Liver (tissue), 9 donors: ENCODE measurements around the gene PPP1R18. TPM values are rescaled to one million over a fixed set of nuclear protein-coding genes. Genes with fewer than 3 reads are reported as not detected.

Experiments
- DNase-seq: peaks from one replicate; pipeline ENCODE4 v3.0.0-alpha.2; 2017; ENCODE audit warnings: low spot score
- H3K27ac ChIP-seq, 2 donors: one replicate each; pipeline ENCODE4 v1.7.0; 2013; ENCODE audit warnings: inconsistent platforms in 2 of 2, low read length in 2 of 2, control low read depth in 1 of 2, low read depth in 1 of 2, mild to moderate bottlenecking in 1 of 2
- H3K27me3 ChIP-seq, 4 donors: one replicate each; pipeline versions ENCODE4 v1.6.1 to v1.7.0; 2013; ENCODE audit warnings: low read length in 3 of 4, inconsistent platforms in 1 of 4, mild to moderate bottlenecking in 1 of 4, moderate library complexity in 1 of 4; ENCODE audit not compliant: control insufficient read depth in 4 of 4, insufficient read depth in 4 of 4
- H3K36me3 ChIP-seq, 4 donors: one replicate each; pipeline versions ENCODE4 v1.6.1 to v1.7.0; 2013; ENCODE audit warnings: low read length in 3 of 4, mild to moderate bottlenecking in 3 of 4, low read depth in 1 of 4, moderate library complexity in 1 of 4; ENCODE audit not compliant: control insufficient read depth in 4 of 4, insufficient read depth in 3 of 4
- H3K4me1 ChIP-seq, 4 donors: one replicate each; pipeline versions ENCODE4 v1.6.1 to v1.7.0; 2013; ENCODE audit warnings: low read length in 3 of 4, mild to moderate bottlenecking in 3 of 4, moderate library complexity in 1 of 4; ENCODE audit not compliant: control insufficient read depth in 4 of 4, insufficient read depth in 4 of 4
- H3K4me3 ChIP-seq, 3 donors: one replicate each; pipeline versions ENCODE4 v1.6.1 to v1.7.0; 2013; ENCODE audit warnings: low read length in 3 of 3, control low read depth in 1 of 3, low read depth in 1 of 3, mild to moderate bottlenecking in 1 of 3
- H3K9ac ChIP-seq, 2 donors: one replicate each; pipeline ENCODE4 v1.7.0; 2013; ENCODE audit warnings: low read length in 2 of 2, mild to moderate bottlenecking in 2 of 2, moderate library complexity in 2 of 2, control low read depth in 1 of 2, low read depth in 1 of 2
- H3K9me3 ChIP-seq, 4 donors: one replicate each; pipeline versions ENCODE4 v1.6.1 to v1.7.0; 2013; ENCODE audit warnings: low read length in 3 of 4; ENCODE audit not compliant: control insufficient read depth in 4 of 4
- EGR1 ChIP-seq, 2 donors: IDR thresholded peaks; 2 replicates each; pipeline ENCODE4 v1.6.1; 2016 to 2018; ENCODE audit warnings: antibody characterized with exemption in 2 of 2, low read depth in 2 of 2
- FOXA1 ChIP-seq: IDR thresholded peaks from 2 replicates; pipeline ENCODE4 v1.6.1; 2016; ENCODE audit warnings: antibody characterized with exemption
- FOXA2 ChIP-seq: IDR thresholded peaks from 2 replicates; pipeline ENCODE4 v1.6.1; 2016; ENCODE audit warnings: antibody characterized with exemption
- GABPA ChIP-seq, 2 donors: IDR thresholded peaks in 1 of 2; conservative IDR thresholded peaks in 1 of 2; 2 replicates each; pipeline ENCODE4 v1.6.1; 2016; ENCODE audit warnings: antibody characterized with exemption in 2 of 2, mild to moderate bottlenecking in 1 of 2, moderate library complexity in 1 of 2
- HNF4A ChIP-seq, 2 donors: conservative IDR thresholded peaks; 2 replicates each; pipeline ENCODE4 v1.6.1; 2016; ENCODE audit warnings: antibody characterized with exemption in 2 of 2, mild to moderate bottlenecking in 2 of 2
- JUND ChIP-seq, 2 donors: IDR thresholded peaks; 2 replicates each; pipeline ENCODE4 v1.6.1; 2016; ENCODE audit warnings: antibody characterized with exemption in 2 of 2
- NR2F2 ChIP-seq: IDR thresholded peaks from 2 replicates; pipeline ENCODE4 v1.6.1; 2016; ENCODE audit warnings: antibody characterized with exemption
- RAD21 ChIP-seq, 2 donors: IDR thresholded peaks; 2 replicates each; pipeline ENCODE4 v1.6.1; 2016; ENCODE audit warnings: antibody characterized with exemption in 2 of 2, mild to moderate bottlenecking in 2 of 2
- REST ChIP-seq: IDR thresholded peaks from 2 replicates; pipeline ENCODE4 v1.6.1; 2016; ENCODE audit warnings: antibody characterized with exemption, mild to moderate bottlenecking
- RXRA ChIP-seq, 2 donors: IDR thresholded peaks; 2 replicates each; pipeline ENCODE4 v1.6.1; 2017 to 2018; ENCODE audit warnings: antibody characterized with exemption in 2 of 2, mild to moderate bottlenecking in 1 of 2
- SP1 ChIP-seq: IDR thresholded peaks from 2 replicates; pipeline ENCODE4 v1.6.1; 2018; ENCODE audit warnings: antibody characterized with exemption, mild to moderate bottlenecking
- ZBTB33 ChIP-seq: IDR thresholded peaks from 2 replicates; pipeline ENCODE4 v1.6.1; 2016; ENCODE audit warnings: antibody characterized with exemption
- WGBS: extraction: QIAGEN DNeasy Blood & Tissue Kit; methylation state at CpG from one replicate; pipeline ENCODE4 v1.1.7; 2013; 5-methylcytosine and 5-hydroxymethylcytosine counted together
- polyA plus RNA-seq, 2 donors: library from polyadenylated mRNA; stranded (reverse) in 1 of 2; unstranded in 1 of 2; fragments of 200-250 nt in 1 of 2; fragments of >200 nt in 1 of 2; fragmentation: Nextera tagmentation in 1 of 2; extraction: Ambion mirVana in 1 of 2; gene quantifications; one replicate each; pipeline versions ENCODE4 v1.2.1 to v1.2.3, GENCODE V29; 2013 to 2015
- total RNA-seq, 2 donors: library from RNA; depleted of rRNA; stranded (reverse); fragments of >200 nt; gene quantifications; one replicate each; pipeline ENCODE4 v1.2.3, GENCODE V29; 2014
- TF ChIP-seq, protein P1 (sequence below): IDR thresholded peaks from 2 replicates; pipeline ENCODE4 v1.6.1; 2016; ENCODE audit warnings: antibody characterized with exemption
- TF ChIP-seq, protein P2 (sequence below): IDR thresholded peaks from 2 replicates; pipeline ENCODE4 v1.6.1; 2016; ENCODE audit warnings: antibody characterized with exemption
- TF ChIP-seq, protein P3 (sequence below): fragments of 150-350 bp; IDR thresholded peaks from 2 replicates; pipeline ENCODE4 v1.5.1; 2017; ENCODE audit warnings: improper control_type of control experiment, low read depth, low read length; ENCODE audit not compliant: missing input control
- donor health status: healthy.
- donor health status: healthy.
- donor health status: healthy.
- donor health status: healthy.
- donor health status: healthy.

The PPP1R18 gene
- total and polyA plus RNA-seq, 4 donors = 7.4 to 17.4 (median 11.5) TPM

- TF ChIP-seq ZBTB33 = no peak
- TF ChIP-seq FOXA1 = no peak
- TF ChIP-seq, protein P1, sequence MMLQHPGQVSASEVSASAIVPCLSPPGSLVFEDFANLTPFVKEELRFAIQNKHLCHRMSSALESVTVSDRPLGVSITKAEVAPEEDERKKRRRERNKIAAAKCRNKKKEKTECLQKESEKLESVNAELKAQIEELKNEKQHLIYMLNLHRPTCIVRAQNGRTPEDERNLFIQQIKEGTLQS = no peak
- TF ChIP-seq, protein P2, sequence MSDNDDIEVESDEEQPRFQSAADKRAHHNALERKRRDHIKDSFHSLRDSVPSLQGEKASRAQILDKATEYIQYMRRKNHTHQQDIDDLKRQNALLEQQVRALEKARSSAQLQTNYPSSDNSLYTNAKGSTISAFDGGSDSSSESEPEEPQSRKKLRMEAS = no peak
- TF ChIP-seq HNF4A (conservative IDR thresholded peaks at IDR 0.05) = no peak
- TF ChIP-seq SP1 = no peak
Observed at GRCh38 chr6:30644769-30645168, 41.7 kb downstream of the PPP1R18 start (continued).

- H3K27ac ChIP-seq = no peak overlapping the region
- no peaks in the 10 kb centered on the region for H3K9me3 ChIP-seq
- H3K36me3 ChIP-seq = peaks cover 0 to 3% (median 0%) of the 10 kb centered on the region in 4 donors
- no peak for TF ChIP-seq RAD21 (IDR thresholded peaks at IDR 0.05)
- TF ChIP-seq, protein P2 = no peak
- DNase-seq = no peak
- H3K4me1 ChIP-seq = peaks cover 2 to 28% (median 21%) of the 10 kb centered on the region in 4 donors
- WGBS = 90% methylated on average over 2 of the region's 2 CpGs
- H3K27me3 ChIP-seq = no peaks in the 10 kb centered on the region
- H3K4me3 ChIP-seq = no peak overlapping the region
- no peak overlapping the region for H3K9ac ChIP-seq
Observed at GRCh38 chr6:30643656-30644055, 42.8 kb downstream of the PPP1R18 start.

DNA sequence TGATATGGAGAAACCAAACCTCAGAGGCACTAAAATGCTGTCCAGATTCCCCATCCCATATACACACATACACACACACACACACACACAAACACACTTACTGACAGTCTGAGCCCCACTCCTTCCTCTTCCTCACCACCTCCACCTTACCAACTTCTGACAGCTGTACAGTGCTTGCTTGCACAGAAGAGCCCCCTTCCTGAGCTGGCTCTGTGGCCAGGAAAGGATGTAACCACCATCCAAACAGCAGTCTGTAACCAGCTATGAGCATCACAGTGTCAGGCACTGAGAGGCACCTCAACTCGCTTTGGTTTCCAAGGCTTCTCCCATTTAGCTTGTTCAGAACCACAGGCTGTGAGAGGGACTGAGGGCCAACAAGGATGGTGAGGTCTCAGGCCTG is 45.4 kb downstream of the PPP1R18 start:
- no peak overlapping the region for H3K9ac ChIP-seq
- H3K36me3 ChIP-seq = peaks cover 0 to 3% (median 0%) of the 10 kb centered on the region in 4 donors

More for the DNA sequence above, 45.4 kb downstream of the PPP1R18 start:
- TF ChIP-seq, protein P1 = no peak
- TF ChIP-seq FOXA1 (no peak), NR2F2 (no peak), RAD21 (IDR thresholded peaks at IDR 0.05) (no peak), GABPA (IDR thresholded peaks at IDR 0.05 in 1 of 2, conservative IDR thresholded peaks at IDR 0.05 in 1 of 2) (no peak), REST (no peak), FOXA2 (no peak), JUND (IDR thresholded peaks at IDR 0.05) (no peak), RXRA (IDR thresholded peaks at IDR 0.05) (no peak), EGR1 (IDR thresholded peaks at IDR 0.05; ENCODE audit: low read depth in 2 of 2) (no peak)
- TF ChIP-seq, protein P2 = no peak
- TF ChIP-seq, protein P3, sequence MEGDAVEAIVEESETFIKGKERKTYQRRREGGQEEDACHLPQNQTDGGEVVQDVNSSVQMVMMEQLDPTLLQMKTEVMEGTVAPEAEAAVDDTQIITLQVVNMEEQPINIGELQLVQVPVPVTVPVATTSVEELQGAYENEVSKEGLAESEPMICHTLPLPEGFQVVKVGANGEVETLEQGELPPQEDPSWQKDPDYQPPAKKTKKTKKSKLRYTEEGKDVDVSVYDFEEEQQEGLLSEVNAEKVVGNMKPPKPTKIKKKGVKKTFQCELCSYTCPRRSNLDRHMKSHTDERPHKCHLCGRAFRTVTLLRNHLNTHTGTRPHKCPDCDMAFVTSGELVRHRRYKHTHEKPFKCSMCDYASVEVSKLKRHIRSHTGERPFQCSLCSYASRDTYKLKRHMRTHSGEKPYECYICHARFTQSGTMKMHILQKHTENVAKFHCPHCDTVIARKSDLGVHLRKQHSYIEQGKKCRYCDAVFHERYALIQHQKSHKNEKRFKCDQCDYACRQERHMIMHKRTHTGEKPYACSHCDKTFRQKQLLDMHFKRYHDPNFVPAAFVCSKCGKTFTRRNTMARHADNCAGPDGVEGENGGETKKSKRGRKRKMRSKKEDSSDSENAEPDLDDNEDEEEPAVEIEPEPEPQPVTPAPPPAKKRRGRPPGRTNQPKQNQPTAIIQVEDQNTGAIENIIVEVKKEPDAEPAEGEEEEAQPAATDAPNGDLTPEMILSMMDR = no peak
- WGBS = 79% methylated on average over 1 of the region's 1 CpG
- H3K4me1 ChIP-seq = peaks cover 0 to 14% (median 8%) of the 10 kb centered on the region in 4 donors
- H3K27me3 ChIP-seq = no peaks in the 10 kb centered on the region
- no peak for DNase-seq
- H3K27ac ChIP-seq = no peak overlapping the region
- no peak overlapping the region for H3K4me3 ChIP-seq
- no peaks in the 10 kb centered on the region for H3K9me3 ChIP-seq
